ENCODE results near the gene NTNG1. TPM values are rescaled to one million over a fixed set of nuclear protein-coding genes. Genes with fewer than 3 reads are reported as not detected.

Gene NTNG1
- total RNA-seq (2013; cell fraction: nucleolus; rRNA removed), result 60.8 and 65.3 TPM in 2 replicates
- total RNA-seq (2014; rRNA removed) (1.2 and 3.0 TPM in 2 replicates), total RNA-seq (2014; rRNA removed; fragmentation: Illumina TruSeq; extraction: Trizol) (1.0 and 2.3 TPM in 2 replicates), total RNA-seq (2021) (1.4 and 2.3 TPM in 2 replicates), polyA plus RNA-seq (2011; rRNA removed) (2.1 and 3.9 TPM in 2 replicates), polyA plus RNA-seq (2014; fragmentation: Illumina TruSeq; extraction: Trizol) (1.2 and 1.5 TPM in 2 replicates), polyA plus RNA-seq (2014; fragmentation: Nextera tagmentation; extraction: Ambion mirVana) (under 1 TPM; 0.18 to 0.26 TPM), polyA plus RNA-seq (2014; rRNA removed) (1.1 and 1.2 TPM in 2 replicates), polyA plus RNA-seq (2016; fragmentation: Nextera tagmentation; extraction: Ambion mirVana) (under 1 TPM in 1 of 2 experiments, not detected in 1; 0.31 TPM), polyA minus RNA-seq (2011; rRNA and poly(A)+ RNA removed) (4.9 and 6.0 TPM in 2 replicates), Bru-seq, nascent RNA (percentile 32 among the genes with signal in this experiment), BruChase-seq, experiment 1, labeled RNA remaining after a 6-hour chase (percentile 24 among the genes with signal in this experiment), BruChase-seq, experiment 2, labeled RNA remaining after a 2-hour chase (percentile 29 among the genes with signal in this experiment)
- 1.6 TPM for polyA plus RNA-seq (2011; ENCODE audit: low read depth)
- polyA plus RNA-seq (2011; cell fraction: cytosol; rRNA removed), result 1.0 and 1.2 TPM in 2 replicates
- polyA plus RNA-seq (2011; cell fraction: nucleus; rRNA removed), result 3.1 and 3.2 TPM in 2 replicates
- 1.3 TPM in 2 replicates for polyA plus RNA-seq (2012)
- polyA minus RNA-seq (2011; cell fraction: cytosol; rRNA and poly(A)+ RNA removed), result not detected in 2 replicates
- polyA minus RNA-seq (2011; cell fraction: nucleus; rRNA and poly(A)+ RNA removed), result 11.4 and 17.2 TPM in 2 replicates
- long read RNA-seq, experiment 1, result 0 reads
- long read RNA-seq, experiment 2, partial matches to known transcripts, result 0 of 1 reads
- long read RNA-seq, experiment 2, other reads (novel, unspliced or antisense), result 1 of 1 reads

- in situ Hi-C loops (cut with MboI) (loop anchor here (5.0 kb wide), 1 partner anchor 1119 kb away; no protein-coding TSS in a partner anchor), intact Hi-C loops (cut with micrococcal nuclease; ENCODE audit: unreplicated experiment) (loop anchor here (1.0 to 5.0 kb wide), 2 partner anchors 84 to 184 kb away; partner anchors contain the start of gene PRMT6)
- ChIA-PET POLR2A (interaction anchor here (0.7 kb wide), 1 partner anchor 84 kb away, joined by 5 read pairs; the partner anchor contains the start of gene PRMT6), CTCF (interaction anchor here (0.6 to 1.0 kb wide), 4 partner anchors 10 to 125 kb away, joined by 3 to 5 read pairs (median 4); no protein-coding TSS in a partner anchor), RAD21 (ENCODE audit: unreplicated experiment) (interaction anchor here (0.8 to 0.9 kb wide), 2 partner anchors 10 to 84 kb away, joined by 3 read pairs; no protein-coding TSS in a partner anchor), SMC1A (ENCODE audit: uncharacterized antibody, unreplicated experiment) (interaction anchor here (0.7 to 1.5 kb wide), 2 partner anchors 9 kb away, joined by 3 to 4 read pairs; no protein-coding TSS in a partner anchor)
- no TSS peak for BruUV-seq (replicated peaks)
- Histone ChIP-seq H3K27ac (ENCODE audit: control insufficient read depth, insufficient read depth) (no peak within 1 kb of the TSS), H3K4me2 (ENCODE audit: control insufficient read depth, insufficient read depth) (peak within 1 kb of the TSS; percentile 77), H3K9me3 (replicated peaks; ENCODE audit: control insufficient read depth, insufficient read depth, low read length) (no peaks in the 10 kb centered on the region), H3K79me2 (ENCODE audit: control insufficient read depth, insufficient read depth, low read length) (no peaks in the 10 kb centered on the region), H3K4me3 (peak within 1 kb of the TSS; percentile 59), H3K27me3 (replicated peaks in 1 of 2; ENCODE audit: control insufficient read depth in 2 of 2, insufficient read depth in 2 of 2, low read length in 1 of 2) (peaks cover 3 to 6% of the 10 kb centered on the region in 2 experiments; a peak in 3 of 4 replicates), H2AFZ (ENCODE audit: control insufficient read depth, low read depth, low read length) (no peak within 1 kb of the TSS), H3K36me3 (ENCODE audit: control insufficient read depth in 2 of 2, insufficient read depth in 2 of 2, low read length in 1 of 2) (no peaks in the 10 kb centered on the region), H4K20me1 (ENCODE audit: control insufficient read depth, insufficient read depth) (no peaks in the 10 kb centered on the region; the same call in 1 of the 2 replicates), H3K9ac (ENCODE audit: control insufficient read depth, insufficient read depth, low read length) (no peak within 1 kb of the TSS), H3K4me1 (ENCODE audit: control insufficient read depth, insufficient read depth, low read length) (no peaks in the 10 kb centered on the region)
- peak; percentile 75 for ATAC-seq
- no peak for DNase-seq (ENCODE audit: low read depth, low spot score)
- no peak for FAIRE-seq
- WGBS (ENCODE audit: insufficient coverage, insufficient replicate concordance, low lambda C conversion rate, missing lambda C conversion rate), result 1% methylated on average over 45 of the region's 79 CpGs
- TF ChIP-seq BACH1 (IDR thresholded peaks at IDR 0.05; ENCODE audit: borderline replicate concordance) (no peak), BRCA1 (IDR thresholded peaks at IDR 0.05; ENCODE audit: low read depth, low read length) (no peak), WRNIP1 (IDR thresholded peaks at IDR 0.05; ENCODE audit: borderline replicate concordance, low read depth, low read length) (no peak), GABPA (IDR thresholded peaks at IDR 0.05; ENCODE audit: low read depth) (no peak), CEBPB (IDR thresholded peaks at IDR 0.05; ENCODE audit: borderline replicate concordance in 1 of 2, low read depth in 2 of 2, low read length in 2 of 2) (no peak), CHD2 (IDR thresholded peaks at IDR 0.05; ENCODE audit: borderline replicate concordance, low read depth, low read length) (no peak), CHD4 (IDR thresholded peaks at IDR 0.05) (no peak), JUNB (IDR thresholded peaks at IDR 0.05) (no peak), NFYA (IDR thresholded peaks at IDR 0.05; ENCODE audit: borderline replicate concordance, low read depth, low read length) (no peak), KDM1A (IDR thresholded peaks at IDR 0.05; ENCODE audit: borderline replicate concordance) (no peak), CREM (IDR thresholded peaks at IDR 0.05; ENCODE audit: low read depth) (peak; percentile 40; the same call in 1 of the 2 replicates), NFYB (IDR thresholded peaks at IDR 0.05; ENCODE audit: insufficient read depth, low read depth, low read length) (no peak), NBN (IDR thresholded peaks at IDR 0.05) (0 out of 2 replicates have a peak, but pooled peaks have one; percentile 24), ZNF24 (IDR thresholded peaks at IDR 0.05) (no peak), NFXL1 (IDR thresholded peaks at IDR 0.05; ENCODE audit: borderline replicate concordance) (no peak; the same call in 1 of the 2 replicates), STAT3 (IDR thresholded peaks at IDR 0.05; ENCODE audit: low read depth, low read length) (no peak), PAX5 (IDR thresholded peaks at IDR 0.05; ENCODE audit: borderline replicate concordance, low read depth, low read length) (peak; percentile 38; the same call in 1 of the 2 replicates)
- TF ChIP-seq, protein P1, sequence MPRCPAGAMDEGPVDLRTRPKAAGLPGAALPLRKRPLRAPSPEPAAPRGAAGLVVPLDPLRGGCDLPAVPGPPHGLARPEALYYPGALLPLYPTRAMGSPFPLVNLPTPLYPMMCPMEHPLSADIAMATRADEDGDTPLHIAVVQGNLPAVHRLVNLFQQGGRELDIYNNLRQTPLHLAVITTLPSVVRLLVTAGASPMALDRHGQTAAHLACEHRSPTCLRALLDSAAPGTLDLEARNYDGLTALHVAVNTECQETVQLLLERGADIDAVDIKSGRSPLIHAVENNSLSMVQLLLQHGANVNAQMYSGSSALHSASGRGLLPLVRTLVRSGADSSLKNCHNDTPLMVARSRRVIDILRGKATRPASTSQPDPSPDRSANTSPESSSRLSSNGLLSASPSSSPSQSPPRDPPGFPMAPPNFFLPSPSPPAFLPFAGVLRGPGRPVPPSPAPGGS (IDR thresholded peaks at IDR 0.05; ENCODE audit: borderline replicate concordance, insufficient read depth, low read depth, low read length, poor library complexity, severe bottlenecking), result no peak
Measured at GRCh38 chr1:107140703-107141490, at the start of gene NTNG1. TSS of gene NTNG1 (plus strand) at chr1:107141039.
